PFSK-1 (cell line): ENCODE data around the gene LRIG3.

Experiments
- POLR2AphosphoS5 ChIP-seq: IDR thresholded peaks from 2 replicates; pipeline ENCODE4 v1.6.1; 2012; ENCODE audit warnings: low read depth, mild to moderate bottlenecking, control low read depth, low read length, moderate library complexity
- REST ChIP-seq, 2 experiments: IDR thresholded peaks; 2 replicates each; pipeline versions ENCODE4 v1.6.1 to v1.8.0; 2011 to 2012; ENCODE audit warnings: low read depth in 2 of 2, low read length in 2 of 2, control low read depth in 1 of 2, inconsistent platforms in 1 of 2, mild to moderate bottlenecking in 1 of 2, moderate library complexity in 1 of 2; ENCODE audit not compliant: insufficient read depth in 1 of 2
- SIN3A ChIP-seq: IDR thresholded peaks from 2 replicates; pipeline ENCODE4 v1.6.1; 2012; ENCODE audit warnings: mild to moderate bottlenecking, low read length, moderate library complexity, borderline replicate concordance; ENCODE audit not compliant: insufficient read depth
- TAF1 ChIP-seq: IDR thresholded peaks from 2 replicates; pipeline ENCODE4 v1.6.1; 2012; ENCODE audit warnings: low read length, control low read depth, borderline replicate concordance; ENCODE audit not compliant: insufficient read depth

DNA sequence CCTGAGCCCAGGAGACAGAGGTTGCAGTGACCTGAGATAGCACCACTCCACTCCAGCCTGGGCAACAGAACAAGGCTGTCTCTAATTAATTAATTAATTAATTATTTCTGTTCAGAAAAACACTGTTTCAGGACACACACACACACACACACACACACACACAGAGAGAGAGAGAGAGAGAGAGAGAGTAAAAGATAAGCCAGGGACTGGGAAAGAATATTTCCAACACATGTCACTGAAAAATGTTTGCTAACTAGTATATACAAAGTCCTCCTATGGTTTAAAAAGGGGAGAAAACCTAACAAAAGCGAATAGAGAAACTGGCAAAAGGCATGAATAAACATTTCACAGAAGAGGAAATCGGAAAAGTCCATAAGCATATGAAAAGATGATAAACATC lies 18.1 kb upstream of the LRIG3 start:
- TF ChIP-seq POLR2AphosphoS5 (no peak), TAF1 (no peak), SIN3A (no peak), REST (IDR thresholded peaks at IDR 0.05; ENCODE audit: insufficient read depth in 1 of 2, low read depth in 2 of 2, low read length in 2 of 2) (no peak)
